NK-92 treated with Interleukin-12 subunit alpha and Interleukin-12 subunit beta, amount 100 ng/mL, for 24 hours (cell line): ENCODE data around the gene PCDHB15.

Experiments
- DNase-seq: peaks from one replicate; lab custom pipeline; 2025; lab: John Stamatoyannopoulos, UW

PCDHB15 gene

DNA sequence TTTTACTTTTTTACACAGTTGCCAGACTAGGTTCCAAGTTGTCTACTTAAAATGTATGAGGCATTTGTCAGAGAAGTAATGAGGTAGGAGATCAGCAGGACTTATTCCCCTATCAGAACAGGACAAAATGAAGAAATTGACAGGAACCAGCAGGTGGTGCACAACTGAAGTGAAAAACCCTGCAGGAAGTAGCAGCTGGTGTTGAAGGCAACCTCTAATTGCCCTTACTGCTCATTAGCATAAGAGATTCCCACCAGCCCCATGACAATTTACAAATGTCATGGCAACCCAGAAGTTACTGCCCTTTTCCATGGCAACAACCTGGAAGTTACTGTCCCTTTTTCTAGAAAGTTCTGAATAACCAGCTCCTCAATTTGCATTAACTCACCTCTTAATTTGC lies 5.4 kb downstream of the PCDHB15 start:
- no peak for DNase-seq

DNA sequence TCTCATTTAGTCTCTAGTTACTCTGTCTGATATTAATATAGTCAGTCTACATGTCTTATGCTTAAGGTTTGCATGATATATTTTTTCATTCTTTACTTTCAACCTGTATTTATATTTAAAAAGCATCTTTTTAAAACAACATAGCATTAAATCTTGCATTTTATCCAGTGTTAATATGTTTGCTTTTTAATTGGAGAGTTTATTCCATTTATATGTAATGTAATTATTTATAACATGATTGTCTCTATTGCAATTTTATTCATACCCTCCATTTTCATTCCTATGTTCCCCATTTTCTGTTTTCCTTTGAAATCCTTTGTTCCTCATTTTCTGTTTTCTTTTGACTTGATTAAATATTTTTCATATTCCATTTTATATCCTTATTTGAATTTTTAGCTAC lies 13.3 kb downstream of the PCDHB15 start:
- no peak for DNase-seq

DNA sequence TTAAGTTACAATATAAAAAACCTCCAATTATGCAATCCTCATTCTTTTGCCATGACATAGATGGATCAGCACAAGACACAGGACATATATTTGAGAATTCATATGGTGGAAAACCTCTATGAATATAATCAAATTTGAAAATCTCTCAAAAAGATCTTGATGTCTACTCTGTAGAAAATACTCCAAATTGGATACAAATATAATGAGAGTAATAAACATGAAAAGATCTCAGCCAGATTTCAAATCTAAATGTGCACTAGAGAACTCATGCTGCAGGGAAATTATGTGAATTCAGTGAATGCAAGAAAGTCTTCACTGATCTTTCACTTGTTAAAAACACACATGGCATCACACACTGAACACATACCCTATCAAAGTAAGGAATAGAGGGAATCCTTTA lies 13.8 kb downstream of the PCDHB15 start:
- no peak for DNase-seq

DNA sequence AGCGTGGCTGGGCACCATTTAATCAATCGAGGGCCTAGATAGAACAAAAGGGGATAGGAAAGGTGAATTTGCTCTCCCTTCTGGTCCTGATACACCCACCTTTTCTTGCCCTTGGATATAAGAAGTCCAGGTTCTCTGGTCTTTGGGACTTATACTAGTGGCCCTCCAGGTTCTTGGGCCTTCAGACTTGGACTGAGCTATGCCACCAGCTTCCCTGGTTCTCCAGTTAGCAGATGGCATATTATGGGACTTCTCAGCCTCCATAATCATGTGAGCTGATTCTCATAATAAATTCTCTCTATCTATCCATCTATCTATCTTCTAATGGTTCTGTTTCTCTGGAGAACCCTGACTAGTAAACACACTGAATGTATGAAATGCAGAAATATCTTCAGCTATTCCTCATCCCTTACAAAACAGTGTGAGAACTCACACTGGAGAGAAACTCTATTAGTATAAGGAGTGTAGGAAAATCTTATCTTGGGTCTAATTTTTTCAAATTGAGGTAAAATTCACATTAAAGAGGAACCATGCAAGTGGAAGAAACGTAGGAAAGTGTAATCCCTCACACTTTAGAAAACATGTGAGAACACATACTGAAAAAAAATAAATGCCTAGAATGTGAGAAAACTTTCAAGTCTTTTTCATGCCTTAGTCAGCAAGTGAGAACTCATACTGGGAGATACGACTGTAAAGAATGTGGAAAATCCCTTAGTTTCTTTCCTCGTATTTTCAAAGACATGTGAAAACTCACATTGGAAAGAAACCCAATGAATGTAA lies 15.5 kb downstream of the PCDHB15 start:
- no peak for DNase-seq

DNA sequence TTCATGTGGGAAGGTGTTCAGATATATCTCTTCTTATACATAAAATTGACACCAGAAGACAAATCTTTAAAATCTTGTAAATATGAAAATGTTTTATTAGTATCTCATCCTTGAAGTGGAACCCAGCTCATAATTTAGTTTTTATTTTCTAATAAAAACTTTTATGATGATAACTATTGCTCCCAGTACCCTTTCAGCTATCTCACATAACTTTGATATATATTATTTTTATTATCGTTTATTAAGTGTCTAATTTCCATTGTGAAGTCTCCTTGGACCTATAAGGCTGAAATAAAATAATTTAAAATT lies 16.0 kb downstream of the PCDHB15 start:
- no peak for DNase-seq

DNA sequence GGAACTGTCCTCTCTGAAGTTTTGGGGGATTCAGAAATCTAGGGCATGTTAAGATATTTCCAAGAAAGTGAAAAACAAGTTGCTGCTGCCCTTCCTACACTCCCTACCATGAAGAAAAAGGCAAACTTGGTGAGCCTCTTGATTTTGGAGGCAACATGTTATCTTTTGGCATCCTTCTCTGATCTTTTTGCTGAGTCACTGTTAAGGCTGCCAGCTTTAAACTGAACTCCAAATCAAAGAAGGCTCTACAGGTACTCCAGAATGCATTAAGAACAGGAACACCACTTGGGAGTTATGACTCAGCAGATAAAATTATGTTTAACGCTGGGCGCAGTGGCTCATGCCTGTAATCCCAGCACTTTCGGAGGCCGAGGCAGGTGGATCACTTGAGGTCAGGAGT lies 24.0 kb downstream of the PCDHB15 start:
- DNase-seq, result no peak

DNA sequence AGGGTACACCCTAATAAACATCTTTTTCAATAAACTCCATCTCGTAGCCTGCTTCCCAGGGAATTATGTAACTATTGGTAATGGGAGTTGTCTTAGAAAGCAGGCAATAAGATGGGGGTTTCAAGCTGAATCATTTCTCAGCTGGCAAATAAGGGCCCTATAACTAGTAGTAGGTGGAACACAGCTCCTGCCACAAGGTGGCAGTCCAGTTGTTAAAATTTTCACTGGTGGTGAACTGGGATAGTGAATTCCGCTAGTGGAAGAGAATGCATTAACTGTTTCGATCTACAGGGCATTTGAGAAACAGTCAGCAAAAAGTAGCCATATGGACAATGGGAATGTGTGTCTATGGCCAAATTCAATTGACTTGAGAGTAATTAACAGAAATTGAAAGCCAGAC lies 27.7 kb downstream of the PCDHB15 start:
- DNase-seq, result no peak

DNA sequence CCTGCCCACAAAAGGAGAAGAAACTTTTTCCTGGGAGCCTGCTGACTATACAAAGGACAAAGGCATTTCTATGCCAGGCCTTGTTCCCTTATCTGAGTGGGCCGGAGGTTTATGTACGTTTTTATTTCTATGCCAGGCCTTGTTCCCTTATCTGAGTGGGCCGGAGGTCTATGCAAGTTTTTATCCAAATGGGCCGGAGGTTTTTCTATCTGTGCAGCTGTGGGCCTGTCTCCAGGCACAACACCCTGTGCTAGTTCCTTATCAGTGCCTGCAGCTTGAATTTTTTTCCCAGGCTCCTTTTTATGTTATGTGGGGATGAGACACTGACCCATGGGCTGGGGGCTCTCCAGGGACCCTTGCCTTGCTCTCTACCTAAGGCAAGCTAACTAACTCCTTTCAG lies 53.2 kb downstream of the PCDHB15 start:
- no peak for DNase-seq
